ENCODE data around the gene TMEFF1. TPM values are rescaled to one million over a fixed set of nuclear protein-coding genes. Genes with fewer than 3 reads are reported as not detected.
A peak's percentile ranks its signal among the peaks of the same experiment; 100 is the strongest.

TMEFF1 gene
- polyA plus RNA-seq, 4 donors: 0.30 to 0.90 TPM; not detected in 2

DNA sequence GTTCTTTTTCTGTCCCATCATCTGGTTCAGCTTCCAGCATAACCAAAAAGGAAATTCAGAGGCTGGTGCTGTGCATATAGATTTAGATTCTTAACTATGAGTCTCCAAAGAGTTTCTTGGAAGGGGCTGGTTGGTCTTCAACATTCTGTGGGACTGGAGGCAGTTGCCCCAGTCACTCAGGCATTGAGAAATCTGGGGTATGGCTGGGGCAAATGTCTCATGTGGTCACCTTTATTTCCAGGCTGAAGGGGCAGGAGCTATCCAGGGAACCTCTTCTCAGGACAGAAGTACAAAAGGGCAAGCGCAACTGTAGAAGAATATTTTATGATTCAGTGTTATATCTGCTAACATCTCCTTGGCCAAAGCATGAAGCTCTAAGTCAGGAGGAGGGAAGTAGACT, 15.4 kb upstream of the TMEFF1 start:
- no peak overlapping the region for H3K27ac ChIP-seq (ENCODE audit: low read depth in 1 of 3, low read length in 2 of 3)
- no peaks in the 10 kb centered on the region for H3K27me3 ChIP-seq (ENCODE audit: control insufficient read depth in 3 of 3, insufficient read depth in 3 of 3, low read length in 3 of 3)
- WGBS, 3 donors: 98 to 100% (median 100%) methylated on average over 1 of the region's 1 CpG
- H3K36me3 ChIP-seq (ENCODE audit: control insufficient read depth in 3 of 3, insufficient read depth in 2 of 3, low read depth in 1 of 3, low read length in 3 of 3): no peaks in the 10 kb centered on the region
- H3K9me3 ChIP-seq (ENCODE audit: control insufficient read depth in 2 of 2, insufficient read depth in 1 of 2, low read depth in 1 of 2, low read length in 1 of 2): no peaks in the 10 kb centered on the region
- no peak for FAIRE-seq
- no peak overlapping the region for H3K4me3 ChIP-seq (ENCODE audit: low read depth in 1 of 3, low read length in 3 of 3)
- no peak for DNase-seq
- H3K4me1 ChIP-seq (ENCODE audit: control insufficient read depth in 3 of 3, insufficient read depth in 2 of 3, low read depth in 1 of 3, low read length in 2 of 3): no peaks in the 10 kb centered on the region

DNA sequence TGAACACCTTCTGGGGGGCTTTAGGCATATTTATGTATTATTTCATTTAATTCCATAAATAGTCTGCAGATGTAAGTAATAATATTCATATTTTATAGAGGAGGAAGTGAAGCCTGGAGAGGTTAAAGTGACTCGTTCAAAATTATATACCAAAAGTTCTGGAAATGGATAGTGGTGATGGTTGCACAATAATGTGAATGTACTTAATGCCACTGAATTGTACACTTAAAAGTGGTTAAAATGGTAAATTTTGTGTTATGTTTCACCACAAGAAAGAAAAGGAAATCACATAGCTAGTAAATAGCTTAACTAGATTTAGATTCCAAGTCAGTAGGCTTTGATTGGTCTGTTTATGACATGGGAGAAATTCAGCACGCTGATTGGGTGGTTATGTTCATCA, 13.0 kb upstream of the TMEFF1 start:
- no peaks in the 10 kb centered on the region for H3K4me1 ChIP-seq (ENCODE audit: control insufficient read depth in 3 of 3, insufficient read depth in 2 of 3, low read depth in 1 of 3, low read length in 2 of 3)
- WGBS, 3 donors: 71 to 77% (median 76%) methylated on average over 2 of the region's 2 CpGs
- H3K4me3 ChIP-seq (ENCODE audit: low read depth in 1 of 3, low read length in 3 of 3): no peak overlapping the region
- no peaks in the 10 kb centered on the region for H3K9me3 ChIP-seq (ENCODE audit: control insufficient read depth in 2 of 2, insufficient read depth in 1 of 2, low read depth in 1 of 2, low read length in 1 of 2)
- H3K27ac ChIP-seq (ENCODE audit: low read depth in 1 of 3, low read length in 2 of 3): no peak overlapping the region
- FAIRE-seq (no peak), DNase-seq (no peak)
- no peaks in the 10 kb centered on the region for H3K36me3 ChIP-seq (ENCODE audit: control insufficient read depth in 3 of 3, insufficient read depth in 2 of 3, low read depth in 1 of 3, low read length in 3 of 3)
- H3K27me3 ChIP-seq (ENCODE audit: control insufficient read depth in 3 of 3, insufficient read depth in 3 of 3, low read length in 3 of 3): no peaks in the 10 kb centered on the region

GRCh38 chr9:100465274-100465673, 7.7 kb upstream of the TMEFF1 start:
- no peaks in the 10 kb centered on the region for H3K9me3 ChIP-seq (ENCODE audit: control insufficient read depth in 2 of 2, insufficient read depth in 1 of 2, low read depth in 1 of 2, low read length in 1 of 2)
- no peaks in the 10 kb centered on the region for H3K4me1 ChIP-seq (ENCODE audit: control insufficient read depth in 3 of 3, insufficient read depth in 2 of 3, low read depth in 1 of 3, low read length in 2 of 3)
- no peak for DNase-seq
- no peaks in the 10 kb centered on the region for H3K27me3 ChIP-seq (ENCODE audit: control insufficient read depth in 3 of 3, insufficient read depth in 3 of 3, low read length in 3 of 3)
- WGBS, 3 donors: 61 to 78% (median 74%) methylated on average over 2 of the region's 2 CpGs
- no peak overlapping the region for H3K4me3 ChIP-seq (ENCODE audit: low read depth in 1 of 3, low read length in 3 of 3)
- no peak overlapping the region for H3K27ac ChIP-seq (ENCODE audit: low read depth in 1 of 3, low read length in 2 of 3)
- no peak for FAIRE-seq
- H3K36me3 ChIP-seq (ENCODE audit: control insufficient read depth in 3 of 3, insufficient read depth in 2 of 3, low read depth in 1 of 3, low read length in 3 of 3): peaks cover 0 to 2% (median 0%) of the 10 kb centered on the region in 3 donors

DNA sequence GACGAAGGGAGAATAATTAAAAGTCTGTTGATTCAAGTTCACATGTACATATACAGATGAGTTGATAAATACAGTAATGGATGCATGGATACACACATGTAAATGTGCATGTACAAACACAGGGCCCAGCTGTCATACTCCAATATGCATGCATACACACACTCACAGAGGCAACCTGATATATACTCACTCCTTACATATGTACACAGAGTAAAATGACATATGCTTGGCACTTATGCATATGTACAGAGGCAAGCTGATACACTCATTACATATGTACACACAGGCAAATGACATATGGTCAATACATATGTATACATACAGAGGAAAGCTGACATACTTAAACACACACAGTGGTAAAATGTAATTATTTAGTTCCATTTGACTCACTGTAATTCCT, 7.2 kb upstream of the TMEFF1 start:
- no peak overlapping the region for H3K27ac ChIP-seq (ENCODE audit: low read depth in 1 of 3, low read length in 2 of 3)
- H3K9me3 ChIP-seq (ENCODE audit: control insufficient read depth in 2 of 2, insufficient read depth in 1 of 2, low read depth in 1 of 2, low read length in 1 of 2): no peaks in the 10 kb centered on the region
- WGBS, 3 donors: 84 to 94% (median 90%) methylated on average over 1 of the region's 1 CpG
- no peak overlapping the region for H3K4me3 ChIP-seq (ENCODE audit: low read depth in 1 of 3, low read length in 3 of 3)
- H3K27me3 ChIP-seq (ENCODE audit: control insufficient read depth in 3 of 3, insufficient read depth in 3 of 3, low read length in 3 of 3): no peaks in the 10 kb centered on the region
- no peaks in the 10 kb centered on the region for H3K4me1 ChIP-seq (ENCODE audit: control insufficient read depth in 3 of 3, insufficient read depth in 2 of 3, low read depth in 1 of 3, low read length in 2 of 3)
- FAIRE-seq (no peak), DNase-seq (no peak)
- peaks cover 0 to 2% (median 0%) of the 10 kb centered on the region in 3 donors for H3K36me3 ChIP-seq (ENCODE audit: control insufficient read depth in 3 of 3, insufficient read depth in 2 of 3, low read depth in 1 of 3, low read length in 3 of 3)

GRCh38 chr9:100466171-100466828, 6.6 kb upstream of the TMEFF1 start:
- H3K4me1 ChIP-seq (ENCODE audit: control insufficient read depth in 3 of 3, insufficient read depth in 2 of 3, low read depth in 1 of 3, low read length in 2 of 3): no peaks in the 10 kb centered on the region
- DNase-seq: no peak
- no peaks in the 10 kb centered on the region for H3K9me3 ChIP-seq (ENCODE audit: control insufficient read depth in 2 of 2, insufficient read depth in 1 of 2, low read depth in 1 of 2, low read length in 1 of 2)
- no peak for FAIRE-seq
- no peak overlapping the region for H3K4me3 ChIP-seq (ENCODE audit: low read depth in 1 of 3, low read length in 3 of 3)
- H3K36me3 ChIP-seq (ENCODE audit: control insufficient read depth in 3 of 3, insufficient read depth in 2 of 3, low read depth in 1 of 3, low read length in 3 of 3): peaks cover 0 to 2% (median 0%) of the 10 kb centered on the region in 3 donors
- WGBS, 3 donors: 94 to 97% (median 96%) methylated on average over 2 of the region's 2 CpGs
- no peaks in the 10 kb centered on the region for H3K27me3 ChIP-seq (ENCODE audit: control insufficient read depth in 3 of 3, insufficient read depth in 3 of 3, low read length in 3 of 3)
- H3K27ac ChIP-seq (ENCODE audit: low read depth in 1 of 3, low read length in 2 of 3): no peak overlapping the region

DNA sequence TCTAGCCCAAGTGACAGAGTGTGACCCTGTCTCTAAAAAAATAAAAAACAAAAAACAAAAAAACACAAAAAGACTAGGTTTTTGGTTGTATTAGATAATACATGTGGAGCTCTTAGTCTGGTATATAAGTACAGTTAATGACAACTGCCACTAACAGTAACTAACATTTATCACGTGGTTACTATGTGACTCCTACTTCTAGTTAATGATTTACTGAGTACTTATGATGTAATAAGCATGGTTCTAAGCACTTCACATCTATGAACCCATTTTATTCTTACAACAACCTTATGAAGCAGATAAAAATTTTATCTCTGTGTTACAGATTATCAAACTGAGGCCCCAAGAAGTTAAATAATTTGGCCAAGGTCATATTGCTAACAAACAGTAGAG, 6.1 kb upstream of the TMEFF1 start:
- no peak overlapping the region for H3K27ac ChIP-seq (ENCODE audit: low read depth in 1 of 3, low read length in 2 of 3)
- WGBS, 3 donors: 26 to 50% (median 29%) methylated on average over 1 of the region's 1 CpG
- no peaks in the 10 kb centered on the region for H3K27me3 ChIP-seq (ENCODE audit: control insufficient read depth in 3 of 3, insufficient read depth in 3 of 3, low read length in 3 of 3)
- FAIRE-seq (no peak), DNase-seq (peak in 1 of 2 donors; percentile 28)
- H3K4me1 ChIP-seq (ENCODE audit: control insufficient read depth in 3 of 3, insufficient read depth in 2 of 3, low read depth in 1 of 3, low read length in 2 of 3): no peaks in the 10 kb centered on the region
- H3K36me3 ChIP-seq (ENCODE audit: control insufficient read depth in 3 of 3, insufficient read depth in 2 of 3, low read depth in 1 of 3, low read length in 3 of 3): peaks cover 0 to 2% (median 0%) of the 10 kb centered on the region in 3 donors
- H3K9me3 ChIP-seq (ENCODE audit: control insufficient read depth in 2 of 2, insufficient read depth in 1 of 2, low read depth in 1 of 2, low read length in 1 of 2): no peaks in the 10 kb centered on the region
- no peak overlapping the region for H3K4me3 ChIP-seq (ENCODE audit: low read depth in 1 of 3, low read length in 3 of 3)

GRCh38 chr9:100468041-100468440, 4.9 kb upstream of the TMEFF1 start:
- Histone ChIP-seq H3K36me3 (ENCODE audit: control insufficient read depth in 3 of 3, insufficient read depth in 2 of 3, low read depth in 1 of 3, low read length in 3 of 3) (peaks cover 0 to 2% (median 0%) of the 10 kb centered on the region in 3 donors), H3K9me3 (ENCODE audit: control insufficient read depth in 2 of 2, insufficient read depth in 1 of 2, low read depth in 1 of 2, low read length in 1 of 2) (no peaks in the 10 kb centered on the region), H3K27me3 (ENCODE audit: control insufficient read depth in 3 of 3, insufficient read depth in 3 of 3, low read length in 3 of 3) (peaks cover 0 to 2% (median 0%) of the 10 kb centered on the region in 3 donors), H3K4me3 (ENCODE audit: low read depth in 1 of 3, low read length in 3 of 3) (no peak overlapping the region), H3K27ac (ENCODE audit: low read depth in 1 of 3, low read length in 2 of 3) (no peak overlapping the region), H3K4me1 (ENCODE audit: control insufficient read depth in 3 of 3, insufficient read depth in 2 of 3, low read depth in 1 of 3, low read length in 2 of 3) (no peaks in the 10 kb centered on the region)
- FAIRE-seq (no peak), DNase-seq (no peak)
- 85 to 95% (median 91%) methylated on average over 6 of the region's 6 CpGs for WGBS, 3 donors

DNA sequence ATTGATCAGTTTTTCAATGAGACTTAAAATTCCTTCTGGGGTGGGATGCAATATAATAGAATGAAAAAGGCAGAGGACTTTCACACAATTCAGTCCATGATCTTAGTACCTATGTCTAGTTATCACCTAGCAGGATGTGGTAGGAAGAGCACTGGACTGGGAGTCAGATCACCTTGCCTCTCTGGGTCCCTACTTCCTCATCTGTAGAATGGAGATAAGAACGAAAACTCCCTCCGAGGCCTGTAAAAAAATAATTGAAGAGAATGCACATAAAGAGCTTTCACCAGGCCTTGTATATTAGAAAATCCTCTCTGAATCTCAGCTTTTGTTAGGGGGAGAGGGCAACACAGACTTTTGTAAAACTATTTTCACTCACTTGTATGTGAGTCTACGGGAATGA, 681 bp upstream of the TMEFF1 start:
- Histone ChIP-seq H3K9me3 (ENCODE audit: control insufficient read depth in 2 of 2, insufficient read depth in 1 of 2, low read depth in 1 of 2, low read length in 1 of 2) (no peaks in the 10 kb centered on the region), H3K4me3 (ENCODE audit: low read depth in 1 of 3, low read length in 3 of 3) (peak overlapping the region in 1 of 3 donors; percentile 30), H3K27ac (ENCODE audit: low read depth in 1 of 3, low read length in 2 of 3) (no peak overlapping the region), H3K27me3 (ENCODE audit: control insufficient read depth in 3 of 3, insufficient read depth in 3 of 3, low read length in 3 of 3) (peaks cover 0 to 18% (median 6%) of the 10 kb centered on the region in 3 donors), H3K4me1 (ENCODE audit: control insufficient read depth in 3 of 3, insufficient read depth in 2 of 3, low read depth in 1 of 3, low read length in 2 of 3) (peaks cover 0 to 3% (median 0%) of the 10 kb centered on the region in 3 donors), H3K36me3 (ENCODE audit: control insufficient read depth in 3 of 3, insufficient read depth in 2 of 3, low read depth in 1 of 3, low read length in 3 of 3) (no peaks in the 10 kb centered on the region)
- FAIRE-seq (no peak), DNase-seq (no peak)
- 68 to 82% (median 78%) methylated on average over 3 of the region's 3 CpGs for WGBS, 3 donors
